OCI-LY3 (cell line): ENCODE results near the gene HOXA4.

Experiments
- H2AFZ ChIP-seq: fragments of 200-600, 300-600 bp; shearing (Covaris generic); 2 replicates; pipeline ENCODE4 v1.6.0; 2014; ENCODE audit warnings: antibody characterized with exemption, low read depth, low read length
- H3K27ac ChIP-seq: fragments of 200-600, 300-600 bp; sonication (generic); 2 replicates; pipeline ENCODE4 v1.5.1; 2014; ENCODE audit warnings: mild to moderate bottlenecking, low read length, moderate library complexity, mixed read lengths
- H3K27me3 ChIP-seq: fragments of 200-600, 300-600 bp; sonication (generic); 2 replicates; pipeline ENCODE4 v1.6.1; 2014; ENCODE audit warnings: low read depth, low read length, mixed read lengths
- H3K36me3 ChIP-seq: fragments of 200-600, 300-600 bp; sonication (generic); replicated peaks from 2 replicates; pipeline ENCODE3; 2014; ENCODE audit warnings: low read depth, low read length, mixed read lengths
- H3K4me1 ChIP-seq: fragments of 300-600, 200-600 bp; sonication (generic); 2 replicates; pipeline ENCODE4 v1.6.1; 2014; ENCODE audit warnings: low read length, mixed read lengths
- H3K4me2 ChIP-seq: fragments of 200-600, 300-600 bp; sonication (generic); 2 replicates; pipeline ENCODE4 v1.6.1; 2014; ENCODE audit warnings: low read length, mixed read lengths
- H3K4me3 ChIP-seq: fragments of 300-600, 200-600 bp; sonication (generic); 2 replicates; pipeline ENCODE4 v1.5.1; 2014; ENCODE audit warnings: antibody characterized with exemption, mild to moderate bottlenecking, low read length, moderate library complexity
- H3K79me2 ChIP-seq: fragments of 300-600, 200-600 bp; shearing (Covaris generic); 2 replicates; pipeline ENCODE4 v1.6.1; 2014; ENCODE audit warnings: mild to moderate bottlenecking, low read length, mixed read lengths
- H3K9ac ChIP-seq: fragments of 300-600, 200-600 bp; shearing (Covaris generic); 2 replicates; pipeline ENCODE4 v1.6.0; 2014; ENCODE audit warnings: mild to moderate bottlenecking, low read length, moderate library complexity
- H3K9me3 ChIP-seq: fragments of 200-600, 300-600 bp; shearing (Covaris generic); 2 replicates; pipeline ENCODE4 v1.6.1; 2014; ENCODE audit warnings: low read length, mixed read lengths; ENCODE audit not compliant: insufficient read depth
- H4K20me1 ChIP-seq: fragments of 200-600, 300-600 bp; sonication (generic); 2 replicates; pipeline ENCODE4 v1.6.1; 2016; ENCODE audit warnings: low read length, mixed read lengths; ENCODE audit not compliant: insufficient read depth
- CTCF ChIP-seq: fragments of 200-600, 300-600 bp; sonication (generic); IDR thresholded peaks from 2 replicates; pipeline ENCODE4 v1.5.1; 2014; ENCODE audit warnings: antibody characterized with exemption, low read length, low read depth
- EZH2phosphoT487 ChIP-seq: fragments of 200-600 bp; shearing (Covaris generic); IDR thresholded peaks from 2 replicates; pipeline ENCODE4 v1.6.1; 2018; ENCODE audit warnings: antibody characterized with exemption, mixed run types, low read depth

Gene HOXA4

DNA sequence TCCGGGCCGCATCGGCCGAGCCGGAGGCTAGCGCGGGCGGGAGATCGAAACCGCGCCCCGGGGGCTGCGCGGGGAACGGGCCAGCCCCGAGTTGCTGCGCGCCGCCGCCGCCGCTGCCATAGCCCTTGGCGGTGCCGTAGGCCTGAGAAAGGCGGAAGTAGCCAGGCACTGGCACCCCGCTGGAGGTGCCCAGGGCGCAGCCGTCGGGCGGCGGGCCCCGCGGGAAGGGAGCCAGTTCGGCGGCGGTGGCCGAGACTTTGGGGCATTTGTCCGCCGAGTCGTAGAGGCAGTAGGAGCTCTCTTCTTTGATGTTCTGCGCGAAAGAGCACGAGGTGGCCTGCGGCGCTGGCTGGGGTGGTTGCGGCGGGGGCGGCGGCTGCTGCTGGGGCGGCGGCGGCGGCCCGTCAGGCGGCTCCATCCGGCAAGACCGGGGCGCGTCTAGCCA, 43.0 kb upstream of the HOXA4 start:
- no peaks in the 10 kb centered on the region for H3K27me3 ChIP-seq
- no peak overlapping the region for H3K4me2 ChIP-seq
- H3K4me1 ChIP-seq: no peaks in the 10 kb centered on the region
- no peaks in the 10 kb centered on the region for H3K36me3 ChIP-seq
- no peak for TF ChIP-seq EZH2phosphoT487
- no peak for TF ChIP-seq CTCF
- no peak overlapping the region for H3K27ac ChIP-seq
- no peaks in the 10 kb centered on the region for H3K79me2 ChIP-seq
- no peak overlapping the region for H2AFZ ChIP-seq
- no peaks in the 10 kb centered on the region for H3K9me3 ChIP-seq
- no peaks in the 10 kb centered on the region for H4K20me1 ChIP-seq
- no peak overlapping the region for H3K9ac ChIP-seq
- H3K4me3 ChIP-seq: no peak overlapping the region

- H4K20me1 ChIP-seq: no peaks in the 10 kb centered on the region
- no peak overlapping the region for H3K9ac ChIP-seq
- TF ChIP-seq EZH2phosphoT487 (no peak), CTCF (no peak)
- no peak overlapping the region for H3K27ac ChIP-seq
- no peaks in the 10 kb centered on the region for H3K4me1 ChIP-seq
- H3K79me2 ChIP-seq: no peaks in the 10 kb centered on the region
- H3K4me3 ChIP-seq: no peak overlapping the region
- no peaks in the 10 kb centered on the region for H3K9me3 ChIP-seq
- H2AFZ ChIP-seq: no peak overlapping the region
- H3K36me3 ChIP-seq: no peaks in the 10 kb centered on the region
- no peak overlapping the region for H3K4me2 ChIP-seq
- no peaks in the 10 kb centered on the region for H3K27me3 ChIP-seq
Observed at GRCh38 chr7:27172823-27173510, 42.4 kb upstream of the HOXA4 start.

DNA sequence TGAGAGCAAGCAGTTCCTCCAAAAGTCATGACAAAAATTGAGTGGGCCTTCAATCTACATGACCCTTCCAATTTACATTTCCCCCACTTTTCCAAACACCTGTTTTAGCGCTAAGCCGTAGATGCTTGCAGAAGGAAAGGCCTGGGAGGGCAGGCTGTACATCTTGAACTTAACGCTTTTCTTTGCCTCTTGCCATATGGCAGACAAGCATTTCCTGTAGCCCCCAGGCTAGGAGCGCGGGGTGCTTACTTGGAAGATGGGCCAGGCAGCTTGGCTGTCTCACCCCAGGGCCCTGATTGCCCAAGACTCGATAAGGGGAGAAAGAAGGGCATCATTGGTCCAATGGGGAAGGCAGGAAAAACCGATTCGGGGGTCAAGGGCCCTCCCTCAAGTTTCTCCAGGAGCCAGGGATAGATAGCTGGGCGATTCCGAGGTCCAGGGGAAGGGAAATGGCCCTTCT, 41.8 kb upstream of the HOXA4 start:
- Histone ChIP-seq H3K9ac (no peak overlapping the region), H3K27ac (no peak overlapping the region), H4K20me1 (no peaks in the 10 kb centered on the region), H3K36me3 (no peaks in the 10 kb centered on the region), H3K9me3 (no peaks in the 10 kb centered on the region), H3K4me2 (no peak overlapping the region), H3K27me3 (no peaks in the 10 kb centered on the region), H3K4me1 (no peaks in the 10 kb centered on the region), H3K4me3 (no peak overlapping the region), H3K79me2 (no peaks in the 10 kb centered on the region), H2AFZ (no peak overlapping the region)
- TF ChIP-seq EZH2phosphoT487: no peak
- TF ChIP-seq CTCF: no peak

DNA sequence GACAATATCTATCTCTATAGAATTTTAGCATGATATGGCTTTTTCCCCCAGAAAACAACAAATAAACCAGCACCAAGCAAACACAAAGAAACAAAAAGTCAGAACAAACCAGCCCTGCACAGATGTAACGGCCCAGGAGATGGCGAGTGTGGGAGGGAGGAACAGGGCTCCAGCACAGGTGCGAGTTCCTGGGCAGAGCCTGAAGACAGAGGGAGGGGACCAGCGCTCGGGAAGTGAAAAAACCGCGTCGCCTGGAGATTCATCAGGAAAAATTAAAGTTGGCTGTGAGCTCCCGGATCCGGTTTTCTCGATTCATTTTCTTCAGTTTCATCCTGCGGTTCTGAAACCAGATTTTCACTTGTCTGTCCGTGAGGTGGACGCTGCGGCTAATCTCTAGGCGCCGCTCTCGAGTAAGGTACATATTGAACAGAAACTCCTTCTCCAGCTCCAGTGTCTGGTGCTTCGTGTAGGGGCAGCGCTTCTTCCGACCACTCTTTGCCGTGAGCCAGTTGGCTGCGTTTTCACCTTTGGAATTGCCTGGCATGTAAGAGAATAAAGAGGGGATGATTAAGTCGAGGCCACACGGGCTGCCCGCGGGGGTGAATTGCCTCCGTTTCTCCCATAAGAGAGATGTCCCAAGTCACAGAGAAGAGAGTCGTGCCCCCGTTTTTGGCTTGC, 41.2 kb upstream of the HOXA4 start:
- no peaks in the 10 kb centered on the region for H3K9me3 ChIP-seq
- no peak overlapping the region for H3K27ac ChIP-seq
- H4K20me1 ChIP-seq: no peaks in the 10 kb centered on the region
- H3K4me2 ChIP-seq: no peak overlapping the region
- TF ChIP-seq EZH2phosphoT487 (no peak), CTCF (no peak)
- H3K36me3 ChIP-seq: no peaks in the 10 kb centered on the region
- H3K4me1 ChIP-seq: no peaks in the 10 kb centered on the region
- no peak overlapping the region for H2AFZ ChIP-seq
- H3K79me2 ChIP-seq: no peaks in the 10 kb centered on the region
- no peaks in the 10 kb centered on the region for H3K27me3 ChIP-seq
- no peak overlapping the region for H3K4me3 ChIP-seq
- H3K9ac ChIP-seq: no peak overlapping the region
